GM12878 (cell line): ENCODE results near the gene BCAN.

Experiments used
- POLR2A ChIP-seq: IDR thresholded peaks from 2 replicates; pipeline ENCODE4 v1.6.1; 2011; ENCODE audit warnings: low read depth, mild to moderate bottlenecking, low read length
- SP1 ChIP-seq: IDR thresholded peaks from one replicate; pipeline ENCODE4 v1.6.1; 2011; ENCODE audit warnings: low read depth, low read length

GRCh38 chr1:156652131-156652991 lies 10.4 kb downstream of the BCAN start:
- TF ChIP-seq SP1 (no peak), POLR2A (no peak)
